NCI-H1436 (cell line): ENCODE data around the gene ILDR1.
"Not testable (repeated sequence)": the region's sequence is repeated elsewhere in the genome, so short reads cannot be mapped to it uniquely, and the experiment has no call there.

ENCODE experiments used
- DNase-seq: peaks from one replicate; lab custom pipeline; 2025; lab: John Stamatoyannopoulos, UW

Gene ILDR1

DNA sequence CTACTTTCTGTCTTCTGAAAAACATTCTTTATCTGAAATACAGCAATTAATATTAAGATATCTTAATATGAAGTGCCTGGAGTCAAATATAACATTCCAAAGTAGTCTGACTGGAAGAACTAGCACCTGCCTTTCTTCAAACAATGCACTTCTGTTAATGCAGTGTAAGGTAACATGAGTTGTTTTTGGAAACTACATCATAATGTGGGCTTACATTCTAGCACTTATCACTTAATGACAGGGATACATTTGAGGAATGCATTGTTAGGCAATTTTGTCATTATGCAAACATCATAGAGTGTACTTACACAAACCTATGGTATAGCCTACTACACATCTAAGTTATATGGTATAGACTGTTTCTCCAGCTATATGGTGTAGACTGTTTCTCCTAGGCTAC, 78.6 kb downstream of the ILDR1 start:
- no peak for DNase-seq

DNA sequence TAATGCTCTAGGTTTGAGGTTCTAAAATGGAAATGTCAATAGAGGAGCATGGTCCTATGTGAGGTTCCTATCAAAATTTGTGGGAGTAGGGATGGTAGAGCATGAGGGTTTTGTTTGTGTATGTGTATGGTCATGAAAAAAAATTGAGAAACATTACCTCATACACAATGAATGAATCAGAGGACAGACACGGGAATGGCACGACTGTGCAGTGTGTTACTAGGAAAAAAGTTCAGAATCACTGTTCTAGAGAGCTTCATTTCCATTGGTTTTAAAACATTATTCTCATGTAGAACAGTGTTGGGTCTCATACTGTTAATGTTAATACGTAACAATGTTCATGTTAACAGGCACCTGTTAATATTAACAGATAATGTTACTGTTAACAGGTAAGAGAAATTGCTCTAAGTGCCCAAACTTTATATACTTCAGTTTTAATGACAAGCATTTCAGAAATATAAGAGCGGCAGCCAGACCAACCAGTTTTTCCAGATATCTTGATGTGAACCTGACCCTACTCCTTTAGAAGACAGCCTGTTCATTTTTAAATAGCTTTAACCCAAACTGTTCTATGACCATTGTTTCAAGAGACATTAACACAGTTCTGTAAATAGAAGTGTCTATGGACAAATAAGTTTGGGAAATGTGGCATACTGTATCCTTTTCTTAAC, 79.8 kb downstream of the ILDR1 start:
- no peak for DNase-seq

DNA sequence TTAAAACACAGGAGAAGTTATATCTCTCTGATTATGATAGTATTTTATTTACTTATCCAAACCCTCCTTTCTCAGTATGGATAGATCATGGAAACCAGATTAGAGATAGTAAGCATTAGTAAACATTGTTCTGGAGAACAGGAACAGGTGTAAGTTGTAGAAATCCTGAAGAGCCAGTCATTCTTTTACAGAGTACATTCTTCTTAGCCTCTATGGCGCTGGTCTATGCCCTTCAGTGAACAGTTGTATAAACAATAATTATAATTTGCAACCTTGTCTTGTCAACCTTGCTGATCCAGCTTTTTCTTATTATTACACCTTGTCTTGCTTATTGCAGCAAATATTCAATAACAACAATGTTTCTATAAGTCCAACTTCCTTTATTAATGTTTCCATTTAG, 80.5 kb downstream of the ILDR1 start:
- DNase-seq, result no peak

DNA sequence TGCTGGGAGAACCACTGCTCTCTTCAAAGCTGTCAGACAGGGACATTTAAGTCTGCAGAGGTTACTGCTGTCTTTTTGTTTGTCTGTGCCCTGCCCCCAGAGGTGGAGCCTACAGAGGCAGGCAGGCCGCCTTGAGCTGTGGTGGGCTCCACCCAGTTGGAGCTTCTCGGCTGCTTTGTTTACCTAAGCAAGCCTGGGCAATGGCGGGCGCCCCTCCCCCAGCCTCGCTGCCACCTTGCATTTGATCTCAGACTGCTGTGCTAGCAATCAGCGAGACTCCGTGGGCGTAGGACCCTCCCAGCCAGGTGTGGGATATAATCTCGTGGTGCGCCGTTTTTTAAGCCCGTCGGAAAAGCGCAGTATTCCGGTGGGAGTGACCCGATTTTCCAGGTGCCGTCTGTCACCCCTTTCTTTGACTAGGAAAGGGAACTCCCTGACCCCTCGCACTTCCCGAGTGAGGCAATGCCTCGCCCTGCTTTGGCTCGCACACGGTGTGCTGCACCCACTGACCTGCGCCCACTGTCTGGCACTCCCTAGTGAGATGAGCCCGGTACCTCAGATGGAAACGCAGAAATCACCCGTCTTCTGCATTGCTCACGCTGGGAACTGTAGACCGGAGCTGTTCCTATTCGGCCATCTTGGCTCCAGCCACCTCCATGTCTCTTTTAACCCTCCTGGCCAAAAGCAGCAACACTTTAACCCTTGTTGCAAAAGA, 83.7 kb downstream of the ILDR1 start:
- not testable (repeated sequence) for DNase-seq
